H1 (cell line): ENCODE measurements around the gene KCTD3.

Source experiments
- ATF3 ChIP-seq: IDR thresholded peaks from 2 replicates; pipeline ENCODE4 v1.6.1; 2011; ENCODE audit warnings: low read depth, mild to moderate bottlenecking, low read length; ENCODE audit not compliant: insufficient read depth
- SUZ12 ChIP-seq: fragments of 200-600 bp; sonication (generic); IDR thresholded peaks from 2 replicates; pipeline ENCODE4 v1.6.1; 2012; ENCODE audit warnings: mild to moderate bottlenecking, inconsistent platforms, low read length, moderate library complexity, mixed read lengths

GRCh38 chr1:215555531-215555930 lies 11.6 kb upstream of the KCTD3 start:
- TF ChIP-seq ATF3 (no peak), SUZ12 (no peak)
